HCT116 (cell line): ENCODE results near the gene TMEM184A. TPM values are rescaled to one million over a fixed set of nuclear protein-coding genes. Genes with fewer than 3 reads are reported as not detected.

Experiments
- ATAC-seq: fragments of 200-7000 bp; cut with Tn5 transposase; 2 replicates; pipeline ENCODE4 v1.9.1; 2020; ENCODE audit warnings: mild to moderate bottlenecking, moderate library complexity
- BruUV-seq: library from RNA; stranded (reverse); fragments of 400-500 nt; replicated peaks from 2 replicates; lab custom pipeline; 2021; lab: Mats Ljungman, UMichigan
- CTCF ChIA-PET: fragments of 300-600 bp; sonication (Branson Sonifier 250); formaldehyde crosslinking; loops from one replicate; lab custom pipeline; 2021; ENCODE audit warnings: antibody characterized with exemption; lab: Charles Lee
- POLR2A ChIA-PET: fragments of 300-600, 350-600 bp; sonication (Branson Sonifier 250); formaldehyde crosslinking; loops from one replicate; lab custom pipeline; 2021; ENCODE audit warnings: antibody characterized with exemption; lab: Charles Lee
- RAD21 ChIA-PET, 2 experiments: fragments of 300-600 bp; sonication (Branson Sonifier 250); formaldehyde crosslinking; loops; one replicate each; lab custom pipeline; 2023; ENCODE audit warnings: low total read pairs in 2 of 2; ENCODE audit not compliant: uncharacterized antibody in 2 of 2, unreplicated experiment in 2 of 2, low non-redundant PET in 1 of 2; lab: Charles Lee
- DNase-seq: peaks from one replicate; pipeline ENCODE4 v3.0.0-alpha.2; 2010; ENCODE audit warnings: low read depth, low spot score
- H2AFZ ChIP-seq: fragments of 200-600 bp; shearing (Covaris generic), sonication (generic); 2 replicates; pipeline ENCODE4 v1.6.1; 2017; ENCODE audit warnings: low read depth, mixed run types, mixed read lengths, antibody characterized with exemption, low read length; ENCODE audit not compliant: poor library complexity, severe bottlenecking
- H3K27ac ChIP-seq: 2 replicates; pipeline ENCODE4 v1.5.1; 2012; ENCODE audit warnings: low read depth, low read length
- H3K27me3 ChIP-seq: fragments of 200-600 bp; sonication (generic); 2 replicates; pipeline ENCODE4 v1.6.1; 2016; ENCODE audit warnings: mixed run types, low read length, mixed read lengths; ENCODE audit not compliant: insufficient read depth
- H3K36me3 ChIP-seq, 2 experiments: fragments of 200-500 bp in 1 of 2; fragments of 200-600 bp in 1 of 2; sonication (Bioruptor generic) in 1 of 2; sonication (generic) in 1 of 2; 2 replicates each; pipeline versions ENCODE4 v1.5.1 to v1.6.1; 2014 to 2016; ENCODE audit warnings: low read length in 2 of 2, inconsistent platforms in 1 of 2, mixed read lengths in 1 of 2, mixed run types in 1 of 2; ENCODE audit not compliant: insufficient read depth in 2 of 2, control insufficient read depth in 1 of 2
- H3K4me1 ChIP-seq, 2 experiments: fragments of 200-600 bp in 1 of 2; sonication (generic) in 1 of 2; 2 replicates each; pipeline versions ENCODE4 v1.5.1 to v1.6.1; 2012 to 2017; ENCODE audit warnings: low read length in 2 of 2, inconsistent platforms in 1 of 2, mild to moderate bottlenecking in 1 of 2, mixed read lengths in 1 of 2, mixed run types in 1 of 2, moderate library complexity in 1 of 2; ENCODE audit not compliant: insufficient read depth in 2 of 2, control insufficient read depth in 1 of 2
- H3K4me2 ChIP-seq: fragments of 200-600 bp; sonication (generic); 2 replicates; pipeline ENCODE4 v1.6.1; 2017; ENCODE audit warnings: mixed run types, low read length, mixed read lengths
- H3K4me3 ChIP-seq, 2 experiments: fragments of 200-600 bp in 1 of 2; sonication (generic) in 1 of 2; replicated peaks in 1 of 2; 2 replicates each; pipeline ENCODE4 v1.5.1; 2011 to 2016; ENCODE audit warnings: low read length in 2 of 2, control low read depth in 1 of 2, low read depth in 1 of 2, mild to moderate bottlenecking in 1 of 2, mixed read lengths in 1 of 2, mixed run types in 1 of 2
- H3K79me2 ChIP-seq: fragments of 200-600 bp; sonication (generic); 2 replicates; pipeline ENCODE4 v1.6.1; 2017; ENCODE audit warnings: mild to moderate bottlenecking, mixed run types, low read length, moderate library complexity, mixed read lengths; ENCODE audit not compliant: insufficient read depth
- H3K9ac ChIP-seq: fragments of 200-600 bp; sonication (generic); 2 replicates; pipeline ENCODE4 v1.6.1; 2016; ENCODE audit warnings: low read length, mixed read lengths
- H3K9me2 ChIP-seq: fragments of 200-600 bp; sonication (generic), shearing (Covaris generic); 2 replicates; pipeline ENCODE4 v1.6.1; 2017; ENCODE audit warnings: mixed run types, mild to moderate bottlenecking, moderate library complexity; ENCODE audit not compliant: insufficient read depth
- H3K9me3 ChIP-seq, 2 experiments: fragments of 200-500 bp in 1 of 2; fragments of 200-600 bp in 1 of 2; sonication (Bioruptor generic) in 1 of 2; sonication (generic) in 1 of 2; 2 replicates each; pipeline ENCODE4 v1.6.1; 2014 to 2017; ENCODE audit warnings: low read length in 2 of 2, mixed read lengths in 2 of 2, inconsistent platforms in 1 of 2, low read depth in 1 of 2, mild to moderate bottlenecking in 1 of 2, mixed run types in 1 of 2, moderate library complexity in 1 of 2; ENCODE audit not compliant: control insufficient read depth in 1 of 2, insufficient read depth in 1 of 2
- H4K20me1 ChIP-seq: fragments of 200-600 bp; sonication (generic), shearing (Covaris generic); 2 replicates; pipeline ENCODE4 v1.6.1; 2017; ENCODE audit warnings: mixed run types, mild to moderate bottlenecking, moderate library complexity; ENCODE audit not compliant: insufficient read depth
- ATF3 ChIP-seq: IDR thresholded peaks from 2 replicates; pipeline ENCODE4 v1.6.1; 2012
- CBX3 ChIP-seq: IDR thresholded peaks from 2 replicates; pipeline ENCODE4 v1.6.1; 2012; ENCODE audit warnings: low read depth
- EGR1 ChIP-seq: IDR thresholded peaks from 2 replicates; pipeline ENCODE4 v1.6.1; 2012; ENCODE audit warnings: low read depth
- ELF1 ChIP-seq: IDR thresholded peaks from 2 replicates; pipeline ENCODE4 v1.6.1; 2012; ENCODE audit warnings: low read depth, borderline replicate concordance
- EZH2 ChIP-seq: fragments of 200-600 bp; sonication (generic); IDR thresholded peaks from 2 replicates; pipeline ENCODE4 v1.6.1; 2017; ENCODE audit warnings: antibody characterized with exemption, mixed run types
- FOSL1 ChIP-seq: IDR thresholded peaks from 2 replicates; pipeline ENCODE4 v1.6.1; 2012; ENCODE audit warnings: low read depth
- MAX ChIP-seq: IDR thresholded peaks from 2 replicates; pipeline ENCODE4 v1.6.1; 2012
- POLR2A ChIP-seq: IDR thresholded peaks from 2 replicates; pipeline ENCODE4 v1.7.0; 2011; ENCODE audit warnings: borderline replicate concordance; ENCODE audit not compliant: insufficient read depth, insufficient read length; ENCODE audit errors: extremely low read depth
- POLR2AphosphoS5 ChIP-seq: IDR thresholded peaks from 2 replicates; pipeline ENCODE4 v1.6.1; 2011; ENCODE audit warnings: mild to moderate bottlenecking, low read depth, low read length, moderate library complexity
- RAD21 ChIP-seq: IDR thresholded peaks from 2 replicates; pipeline ENCODE4 v1.6.1; 2012; ENCODE audit warnings: low read depth, mild to moderate bottlenecking
- REST ChIP-seq: IDR thresholded peaks from 2 replicates; pipeline ENCODE4 v1.6.1; 2012; ENCODE audit warnings: low read depth
- SRF ChIP-seq: IDR thresholded peaks from 2 replicates; pipeline ENCODE4 v1.6.1; 2012; ENCODE audit warnings: low read depth
- TCF7L2 ChIP-seq: IDR thresholded peaks from 2 replicates; pipeline ENCODE4 v1.7.0; 2011; ENCODE audit warnings: borderline replicate concordance, inconsistent platforms; ENCODE audit not compliant: insufficient read depth, insufficient read length; ENCODE audit errors: extremely low read depth
- YY1 ChIP-seq: IDR thresholded peaks from 2 replicates; pipeline ENCODE4 v1.6.1; 2011; ENCODE audit warnings: low read length, low read depth, moderate library complexity, mild to moderate bottlenecking; ENCODE audit not compliant: insufficient replicate concordance; ENCODE audit errors: extremely low read depth
- ZBTB33 ChIP-seq: IDR thresholded peaks from 2 replicates; pipeline ENCODE4 v1.6.1; 2011; ENCODE audit warnings: mild to moderate bottlenecking, low read length, moderate library complexity; ENCODE audit not compliant: insufficient replicate concordance; ENCODE audit errors: extremely low read depth
- intact Hi-C: fragments of 100-400 bp; cut with micrococcal nuclease; formaldehyde crosslinking; loops from 2 replicates; pipeline ENCODE4 v1.10.0; 2022
- total RNA-seq: library from RNA; stranded (reverse); gene quantifications from one replicate; pipeline ENCODE4 v1.2.1, GENCODE V29; 2021; ENCODE audit not compliant: unreplicated experiment

The TMEM184A gene
- total RNA-seq, 1 experiment from 2014 or later: 34.8 TPM

- intact Hi-C loops: no loop called here
- TF ChIP-seq SRF: no peak
- no peak for TF ChIP-seq REST
- TF ChIP-seq ATF3: no peak
- no peak for TF ChIP-seq EZH2
- TF ChIP-seq MAX: no peak
- TF ChIP-seq TCF7L2: no peak
- no peak for TF ChIP-seq ELF1
- no peak for TF ChIP-seq ZBTB33
- no peak for TF ChIP-seq EGR1
- TF ChIP-seq POLR2A: no peak
- no peak for TF ChIP-seq YY1
- no peak for TF ChIP-seq FOSL1
- TF ChIP-seq POLR2AphosphoS5: no peak
- no peak for TF ChIP-seq CBX3
- no peak for TF ChIP-seq RAD21
- Histone ChIP-seq H3K4me3 (no peak overlapping the region), H4K20me1 (no peaks in the 10 kb centered on the region), H3K79me2 (peaks cover 1% of the 10 kb centered on the region; the same call in 1 of the 2 replicates), H3K4me2 (no peak overlapping the region), H3K4me1 (peaks cover 1 to 4% of the 10 kb centered on the region in 2 experiments), H3K27me3 (no peaks in the 10 kb centered on the region), H3K27ac (no peak overlapping the region), H3K9me3 (no peaks in the 10 kb centered on the region), H3K36me3 (no peaks in the 10 kb centered on the region), H2AFZ (no peak overlapping the region), H3K9ac (no peak overlapping the region), H3K9me2 (no peaks in the 10 kb centered on the region)
- no TSS peak for BruUV-seq
- ChIA-PET POLR2A (no interaction called here), RAD21 (no interaction called here), CTCF (no interaction called here)
- ATAC-seq: no peak
- no peak for DNase-seq
Measured at GRCh38 chr7:1549357-1550004, 6.5 kb downstream of the TMEM184A start.
